Measurements from ENCODE around the gene ZNF683. TPM values are rescaled to one million over a fixed set of nuclear protein-coding genes. Genes with fewer than 3 reads are reported as not detected.
A peak's percentile ranks its signal among the peaks of the same experiment; 100 is the strongest.

ZNF683 gene
- total RNA-seq, 4 donors from 2014 or later: not detected

DNA sequence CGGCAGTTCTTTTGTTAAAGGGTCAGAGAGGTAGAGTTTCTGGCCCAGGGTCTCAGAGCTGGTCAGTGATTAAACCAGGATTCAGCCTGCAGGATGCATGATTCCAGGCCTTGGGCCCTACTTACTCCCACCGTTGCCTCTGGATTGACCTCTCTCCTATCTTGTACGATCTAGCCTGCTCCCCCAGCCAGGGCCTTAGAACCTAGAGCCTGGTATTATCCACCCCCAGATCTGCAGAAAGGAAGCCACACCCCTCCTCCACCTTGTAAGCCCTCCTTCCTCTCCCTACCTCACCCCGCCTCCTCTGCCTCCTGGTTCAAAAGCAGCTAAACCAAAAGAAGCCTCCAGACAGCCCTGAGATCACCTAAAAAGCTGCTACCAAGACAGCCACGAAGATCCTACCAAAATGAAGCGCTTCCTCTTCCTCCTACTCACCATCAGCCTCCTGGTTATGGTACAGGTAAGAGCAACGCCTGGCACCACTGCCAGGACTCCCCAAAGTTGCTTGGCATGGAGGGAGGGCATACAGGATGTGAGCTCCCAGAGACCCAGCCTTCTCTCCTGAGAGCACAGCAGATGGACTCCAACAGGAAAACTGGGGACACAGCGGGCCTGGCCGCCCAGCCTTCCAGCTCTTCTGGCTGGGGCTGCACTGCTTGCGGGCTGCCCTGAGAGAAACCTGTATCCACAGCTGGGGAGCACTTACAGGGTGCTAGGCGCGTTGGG is 54.8 kb downstream of the ZNF683 start, which contains the start of gene CD52:
Gene CD52, plus strand, starts transcription at position 347 of the 726 bp plus-strand sequence. Its CDS starts 60 bp downstream, at position 407.
- peaks cover 0 to 16% (median 5%) of the 10 kb centered on the region in 4 donors for H3K4me1 ChIP-seq
- H3K36me3 ChIP-seq: no peaks in the 10 kb centered on the region
- peak within 1 kb of the TSS in 2 of 4 donors; percentile 28 to 64 for H3K27ac ChIP-seq
- no peak for DNase-seq (ENCODE audit: low spot score in 2 of 2)
- peak within 1 kb of the TSS in 1 of 4 donors; percentile 46 for H3K4me3 ChIP-seq
- WGBS, 2 donors: 62 to 78% methylated on average over 12 of the region's 12 CpGs
- no peak for TF ChIP-seq POLR2A (IDR thresholded peaks at IDR 0.05)
- TF ChIP-seq, protein P1, sequence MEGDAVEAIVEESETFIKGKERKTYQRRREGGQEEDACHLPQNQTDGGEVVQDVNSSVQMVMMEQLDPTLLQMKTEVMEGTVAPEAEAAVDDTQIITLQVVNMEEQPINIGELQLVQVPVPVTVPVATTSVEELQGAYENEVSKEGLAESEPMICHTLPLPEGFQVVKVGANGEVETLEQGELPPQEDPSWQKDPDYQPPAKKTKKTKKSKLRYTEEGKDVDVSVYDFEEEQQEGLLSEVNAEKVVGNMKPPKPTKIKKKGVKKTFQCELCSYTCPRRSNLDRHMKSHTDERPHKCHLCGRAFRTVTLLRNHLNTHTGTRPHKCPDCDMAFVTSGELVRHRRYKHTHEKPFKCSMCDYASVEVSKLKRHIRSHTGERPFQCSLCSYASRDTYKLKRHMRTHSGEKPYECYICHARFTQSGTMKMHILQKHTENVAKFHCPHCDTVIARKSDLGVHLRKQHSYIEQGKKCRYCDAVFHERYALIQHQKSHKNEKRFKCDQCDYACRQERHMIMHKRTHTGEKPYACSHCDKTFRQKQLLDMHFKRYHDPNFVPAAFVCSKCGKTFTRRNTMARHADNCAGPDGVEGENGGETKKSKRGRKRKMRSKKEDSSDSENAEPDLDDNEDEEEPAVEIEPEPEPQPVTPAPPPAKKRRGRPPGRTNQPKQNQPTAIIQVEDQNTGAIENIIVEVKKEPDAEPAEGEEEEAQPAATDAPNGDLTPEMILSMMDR (IDR thresholded peaks at IDR 0.05): no peak
- TF ChIP-seq EP300 (IDR thresholded peaks at IDR 0.05): no peak
- peaks cover 0 to 5% of the 10 kb centered on the region in 2 donors for H3K27me3 ChIP-seq
- H3K9me3 ChIP-seq: no peaks in the 10 kb centered on the region

DNA sequence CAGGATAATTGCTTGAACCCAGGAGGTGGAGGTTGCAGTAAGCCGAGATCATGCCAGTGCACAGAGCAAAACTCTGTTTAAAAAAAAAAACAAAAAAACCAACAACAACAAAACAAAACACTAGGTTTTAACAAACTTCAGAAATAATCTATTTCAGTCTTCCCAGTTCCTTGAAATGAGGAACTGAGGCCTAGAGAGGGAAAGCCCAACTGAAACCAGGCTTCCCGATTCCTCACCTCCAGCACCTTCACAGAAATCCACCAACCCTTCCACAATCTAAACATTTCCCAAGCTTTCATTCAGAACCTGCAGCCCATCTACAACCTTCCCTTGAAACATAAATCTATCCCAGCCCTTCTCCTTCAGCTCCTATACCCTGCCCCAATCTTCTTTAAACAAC is 55.4 kb downstream of the ZNF683 start:
- 85 to 87% methylated on average over 2 of the region's 2 CpGs for WGBS, 2 donors
- no peaks in the 10 kb centered on the region for H3K36me3 ChIP-seq
- H3K27ac ChIP-seq: no peak overlapping the region
- no peaks in the 10 kb centered on the region for H3K9me3 ChIP-seq
- TF ChIP-seq, protein P1 (IDR thresholded peaks at IDR 0.05): no peak
- TF ChIP-seq EP300 (IDR thresholded peaks at IDR 0.05) (no peak), POLR2A (IDR thresholded peaks at IDR 0.05) (no peak)
- peaks cover 0 to 5% of the 10 kb centered on the region in 2 donors for H3K27me3 ChIP-seq
- H3K4me3 ChIP-seq: no peak overlapping the region
- peaks cover 0 to 16% (median 5%) of the 10 kb centered on the region in 4 donors for H3K4me1 ChIP-seq
- no peak for DNase-seq (ENCODE audit: low spot score in 2 of 2)

DNA sequence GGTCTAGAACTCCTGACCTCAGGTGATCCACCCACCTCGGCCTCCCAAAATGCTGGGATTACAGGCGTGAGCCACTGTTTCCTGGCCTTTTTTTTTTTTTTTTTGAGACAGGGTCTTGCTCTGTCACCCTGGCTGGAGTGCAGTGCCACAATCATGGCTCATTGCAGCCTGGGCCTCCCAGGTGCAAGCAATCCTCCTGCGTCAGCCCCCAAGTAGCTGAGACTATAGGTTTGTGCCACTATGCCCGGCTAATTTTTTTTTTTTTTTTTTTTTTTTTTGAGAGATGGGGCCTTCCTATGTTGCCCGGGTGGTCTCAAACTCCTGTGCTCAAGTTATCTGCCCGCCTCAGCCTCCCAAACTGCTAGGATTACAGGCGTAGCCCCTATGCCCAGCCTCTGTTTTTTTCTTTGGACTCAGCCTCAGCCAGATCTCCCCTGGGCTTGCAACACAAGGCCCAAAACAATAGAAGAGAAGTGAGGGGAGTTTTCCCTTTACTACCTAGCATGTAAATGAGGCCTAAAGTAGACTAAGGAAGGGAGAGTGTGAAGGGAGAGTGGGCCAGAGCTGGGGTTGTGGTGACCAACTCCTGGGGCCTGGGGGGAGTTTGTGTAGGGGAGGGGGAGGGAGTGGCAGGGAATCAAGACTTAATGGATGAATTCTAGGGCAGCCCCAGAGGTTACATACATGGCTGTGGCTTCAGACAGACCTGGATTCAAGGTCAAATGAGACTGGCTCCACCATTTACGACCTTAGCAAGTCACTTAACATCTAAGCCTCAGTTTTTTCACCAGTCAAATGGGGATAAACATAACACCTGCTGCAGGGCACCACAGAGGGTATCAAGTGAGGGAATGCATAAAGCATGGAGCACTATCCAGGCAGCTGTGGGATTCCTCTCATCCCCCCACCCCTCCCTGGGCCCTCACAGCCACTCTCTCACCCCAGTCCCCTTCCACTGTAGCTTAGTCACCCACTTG is 56.4 kb downstream of the ZNF683 start:
- no peaks in the 10 kb centered on the region for H3K36me3 ChIP-seq
- H3K4me3 ChIP-seq: no peak overlapping the region
- peaks cover 0 to 5% of the 10 kb centered on the region in 2 donors for H3K27me3 ChIP-seq
- TF ChIP-seq POLR2A (IDR thresholded peaks at IDR 0.05) (no peak), EP300 (IDR thresholded peaks at IDR 0.05) (no peak)
- TF ChIP-seq, protein P1 (IDR thresholded peaks at IDR 0.05): no peak
- no peak for DNase-seq (ENCODE audit: low spot score in 2 of 2)
- WGBS, 2 donors: 80 to 85% methylated on average over 8 of the region's 8 CpGs
- H3K9me3 ChIP-seq: no peaks in the 10 kb centered on the region
- H3K27ac ChIP-seq: peak overlapping the region in 1 of 4 donors; percentile 26
- peaks cover 0 to 16% (median 2%) of the 10 kb centered on the region in 4 donors for H3K4me1 ChIP-seq

DNA sequence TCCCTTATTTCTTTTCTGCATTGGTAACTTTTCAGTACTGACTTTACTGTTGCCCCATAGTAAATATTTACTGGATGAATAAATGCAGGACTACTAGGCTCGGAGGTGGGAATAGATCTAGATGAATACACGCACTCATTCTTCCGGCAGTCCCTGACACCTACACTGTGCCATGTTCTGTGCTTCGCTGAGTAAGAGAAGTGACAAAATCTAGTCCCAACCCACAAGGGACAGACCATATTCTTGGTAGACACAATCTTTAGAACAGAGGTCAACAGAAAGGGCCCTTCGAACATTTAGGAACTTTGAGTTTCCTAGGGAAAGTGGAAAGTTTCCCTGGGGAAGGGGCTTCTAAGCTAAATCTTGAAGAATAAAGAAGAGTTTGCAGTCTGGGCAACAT is 58.0 kb downstream of the ZNF683 start:
- DNase-seq (ENCODE audit: low spot score in 2 of 2): no peak
- peaks cover 0 to 11% (median 0%) of the 10 kb centered on the region in 4 donors for H3K4me1 ChIP-seq
- TF ChIP-seq EP300 (IDR thresholded peaks at IDR 0.05) (no peak), POLR2A (IDR thresholded peaks at IDR 0.05) (no peak)
- TF ChIP-seq, protein P1 (IDR thresholded peaks at IDR 0.05): no peak
- H3K27me3 ChIP-seq: no peaks in the 10 kb centered on the region
- H3K27ac ChIP-seq: no peak overlapping the region
- H3K9me3 ChIP-seq: no peaks in the 10 kb centered on the region
- 86% methylated on average over 5 of the region's 5 CpGs for WGBS, 2 donors
- no peaks in the 10 kb centered on the region for H3K36me3 ChIP-seq
- H3K4me3 ChIP-seq: no peak overlapping the region

Other genes with a start within 250 kb of the ZNF683 start
- gene FAM110D, start 213.7 kb downstream of the ZNF683 start, total RNA-seq: 10 to 100 TPM; 11.9 to 22.7 (median 14.2) TPM
- gene C1orf232, start 203.8 kb downstream of the ZNF683 start, total RNA-seq: not detected
- gene ZNF593, start 202.8 kb downstream of the ZNF683 start, total RNA-seq: 10 to 100 TPM; 24.9 to 46.5 (median 38.2) TPM
- gene ZNF593OS, start 200.9 kb downstream of the ZNF683 start, total RNA-seq: not detected
- gene CNKSR1, start 195.3 kb downstream of the ZNF683 start, total RNA-seq: 1 to 10 TPM in 3 of 4 donors, not detected in 1; 2.6 to 5.7 (median 4.0) TPM
- not detected for gene CATSPER4, start 182.1 kb downstream of the ZNF683 start, total RNA-seq
- 10 to 100 TPM; 14.9 to 23.7 (median 20.0) TPM for gene CEP85, start 138.6 kb downstream of the ZNF683 start, total RNA-seq
- gene SH3BGRL3, start 92.7 kb downstream of the ZNF683 start, total RNA-seq: 10 to 100 TPM; 49.6 to 97.2 (median 56.0) TPM
- gene UBXN11, start 66.1 kb downstream of the ZNF683 start, total RNA-seq: 10 to 100 TPM; 13.8 to 48.3 (median 19.7) TPM
- 1 to 10 TPM in 1 of 4 donors, not detected in 3; 4.8 TPM for gene CD52, start 54.8 kb downstream of the ZNF683 start, total RNA-seq
- gene CRYBG2, start 18.6 kb downstream of the ZNF683 start, total RNA-seq: under 1 TPM in 1 of 4 donors, not detected in 3; under 0.01 TPM
- not detected for gene LIN28A, start 38.1 kb upstream of the ZNF683 start, total RNA-seq
- gene DHDDS, start 59.6 kb upstream of the ZNF683 start, total RNA-seq: 10 to 100 TPM; 24.7 to 45.4 (median 32.8) TPM
- gene HMGN2, start 99.7 kb upstream of the ZNF683 start, total RNA-seq: 100 to 1,000 TPM; 165 to 237 (median 207) TPM
- 10 to 100 TPM; 10.7 to 37.2 (median 13.5) TPM for gene RPS6KA1, start 157.0 kb upstream of the ZNF683 start, total RNA-seq

Measured in tibial nerve (tissue), 4 donors.